ENCODE measurements around the gene IFT25.
"Not testable (repeated sequence)": the region's sequence is repeated elsewhere in the genome, so short reads cannot be mapped to it uniquely, and the experiment has no call there.

IFT25 gene

DNA sequence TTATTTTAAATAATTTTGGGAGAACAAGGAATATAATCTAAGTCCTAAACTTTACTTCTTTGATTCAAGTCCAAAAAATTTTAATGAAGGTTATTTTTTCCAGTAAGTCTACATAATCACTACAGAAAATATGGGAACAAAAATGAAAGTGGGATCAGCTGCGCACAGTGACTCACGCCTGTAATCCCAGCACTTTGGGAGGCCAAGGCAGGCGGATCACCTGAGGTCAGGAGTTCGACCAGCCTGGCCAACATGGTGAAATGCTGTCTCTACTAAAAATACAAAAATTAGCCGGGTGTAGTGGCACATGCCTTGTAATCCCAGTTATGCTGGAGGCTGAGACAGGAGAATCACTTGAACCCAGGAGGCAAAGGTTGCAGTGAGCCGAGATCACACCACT lies 61.9 kb downstream of the IFT25 start:
- not testable (repeated sequence) for DNase-seq

GRCh38 chr1:53881853-53882252 lies 63.6 kb downstream of the IFT25 start:
- DNase-seq, result not testable (repeated sequence)

DNA sequence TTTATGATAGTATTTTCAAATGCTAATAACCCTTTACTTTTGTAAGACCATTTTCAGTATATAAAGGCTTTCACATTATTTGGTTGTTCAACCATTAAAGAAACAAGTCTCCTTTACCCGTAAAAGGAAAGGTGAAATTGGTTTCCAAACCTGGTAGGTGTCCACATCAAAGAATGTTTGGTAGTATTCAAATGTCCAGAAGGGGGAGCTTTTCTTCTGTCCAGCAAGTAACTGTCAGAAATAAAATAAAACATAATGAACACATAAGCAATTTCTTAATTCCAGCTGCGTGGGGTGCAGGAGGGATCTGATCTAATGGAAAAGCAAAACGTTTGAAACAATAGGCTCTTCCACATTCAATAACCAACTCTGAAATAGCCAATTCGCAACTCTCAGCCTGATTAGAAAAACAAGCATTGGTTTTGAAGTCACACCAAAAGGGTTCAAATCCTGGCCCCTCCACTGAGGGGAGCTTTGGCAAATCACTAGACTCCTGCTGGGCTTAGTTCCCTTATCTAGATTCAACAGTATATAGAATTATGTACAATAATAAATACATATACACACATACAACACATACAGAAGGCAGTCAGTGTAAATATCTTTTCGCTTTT lies 66.9 kb downstream of the IFT25 start:
- no peak for DNase-seq

GRCh38 chr1:53875150-53875549 lies 70.3 kb downstream of the IFT25 start:
- DNase-seq, result not testable (repeated sequence)

- DNase-seq, result no peak
These were observed 73.6 kb downstream of the IFT25 start for GRCh38 chr1:53871773-53872484.
